Putamen (tissue), 1 donor: ENCODE measurements around the gene OBP2A.
A peak's percentile ranks its signal among the peaks of the same experiment; 100 is the strongest.
"Not testable (repeated sequence)": the region's sequence is repeated elsewhere in the genome, so short reads cannot be mapped to it uniquely, and the experiment has no call there.

Experiments
- DNase-seq: peaks from one replicate; pipeline ENCODE4 v3.0.0-alpha.2; 2016; ENCODE audit warnings: low spot score

OBP2A gene

GRCh38 chr9:135545646-135546176 lies at the start of gene OBP2A:
OBP2A (plus strand) TSS chr9:135546126; CDS start chr9:135546181, 55 bp downstream.
- not testable (repeated sequence) for DNase-seq

GRCh38 chr9:135498381-135499126 lies 47.4 kb upstream of the OBP2A start:
- DNase-seq, result no peak

GRCh38 chr9:135499326-135500070 lies 46.4 kb upstream of the OBP2A start:
- DNase-seq, result peak; percentile 93

- no peak for DNase-seq
These were observed 45.8 kb upstream of the OBP2A start for GRCh38 chr9:135500071-135500524.

- DNase-seq, result peak; percentile 88
These were observed 45.2 kb upstream of the OBP2A start, which contains the start of gene MRPS2 for GRCh38 chr9:135500525-135501260. MRPS2 (plus strand) TSS chr9:135500682; CDS start chr9:135500711, 29 bp downstream.

- DNase-seq, result no peak
These were observed 44.4 kb upstream of the OBP2A start for GRCh38 chr9:135501261-135502167.

- no peak for DNase-seq
These were observed 43.6 kb upstream of the OBP2A start for GRCh38 chr9:135502168-135502872.

GRCh38 chr9:135502873-135503321 lies 43.0 kb upstream of the OBP2A start:
- no peak for DNase-seq

- no peak for DNase-seq
These were observed 42.3 kb upstream of the OBP2A start for GRCh38 chr9:135503371-135504261.

GRCh38 chr9:135504262-135505243 lies 41.4 kb upstream of the OBP2A start:
- DNase-seq, result no peak

GRCh38 chr9:135505406-135506187 lies 40.3 kb upstream of the OBP2A start:
- DNase-seq, result no peak

- no peak for DNase-seq
These were observed 39.4 kb upstream of the OBP2A start for GRCh38 chr9:135506327-135507103.

- DNase-seq, result no peak
These were observed 38.6 kb upstream of the OBP2A start for GRCh38 chr9:135507104-135508035.

GRCh38 chr9:135508211-135508820 lies 37.6 kb upstream of the OBP2A start:
- no peak for DNase-seq

GRCh38 chr9:135509458-135509857 lies 36.5 kb upstream of the OBP2A start:
- no peak for DNase-seq
